Urinary bladder (tissue), 4 donors: ENCODE measurements around the gene RAPGEF6. TPM values are rescaled to one million over a fixed set of nuclear protein-coding genes. Genes with fewer than 3 reads are reported as not detected.

Experiments
- DNase-seq: peaks from one replicate; pipeline ENCODE4 v3.0.0-alpha.2; 2015; ENCODE audit errors: extremely low spot score
- H3K27ac ChIP-seq: one replicate; pipeline ENCODE4 v1.5.1; 2013; ENCODE audit warnings: low read depth, mild to moderate bottlenecking, moderate library complexity
- H3K36me3 ChIP-seq: one replicate; pipeline ENCODE4 v1.6.1; 2013; ENCODE audit warnings: mild to moderate bottlenecking, moderate library complexity; ENCODE audit not compliant: insufficient read depth
- H3K4me1 ChIP-seq: one replicate; pipeline ENCODE4 v1.6.1; 2013; ENCODE audit warnings: mild to moderate bottlenecking, moderate library complexity; ENCODE audit not compliant: insufficient read depth
- H3K4me3 ChIP-seq: one replicate; pipeline ENCODE4 v1.5.1; 2013; ENCODE audit warnings: low read depth, low read length
- WGBS: extraction: QIAGEN DNeasy Blood & Tissue Kit; methylation state at CpG from one replicate; pipeline ENCODE4 v1.1.7; 2013; 5-methylcytosine and 5-hydroxymethylcytosine counted together
- polyA plus RNA-seq: library from polyadenylated mRNA; stranded (reverse); fragments of 200-250 nt; gene quantifications from one replicate; pipeline ENCODE4 v1.2.3, GENCODE V29; 2013
- total RNA-seq: library from RNA; depleted of rRNA; stranded (reverse); fragments of >200 nt; gene quantifications from one replicate; pipeline ENCODE4 v1.2.3, GENCODE V29; 2014
- donor health status: healthy with polysubstance abuse.
- donor health status: healthy.

RAPGEF6 gene
- total and polyA plus RNA-seq, 2 donors: 6.1 to 58.8 TPM

GRCh38 chr5:131396630-131397273, 238.3 kb downstream of the RAPGEF6 start:
- Histone ChIP-seq H3K27ac (no peak overlapping the region), H3K36me3 (no peaks in the 10 kb centered on the region), H3K4me3 (no peak overlapping the region), H3K4me1 (no peaks in the 10 kb centered on the region)
- WGBS: 84% methylated on average over 5 of the region's 5 CpGs
- DNase-seq: no peak

- no peak overlapping the region for H3K4me3 ChIP-seq
- DNase-seq: no peak
- H3K4me1 ChIP-seq: no peaks in the 10 kb centered on the region
- H3K27ac ChIP-seq: no peak overlapping the region
- H3K36me3 ChIP-seq: no peaks in the 10 kb centered on the region
- 95% methylated on average over 3 of the region's 3 CpGs for WGBS
Measured at GRCh38 chr5:131396015-131396414, 239.0 kb downstream of the RAPGEF6 start.

- no peaks in the 10 kb centered on the region for H3K4me1 ChIP-seq
- no peak for DNase-seq
- 72% methylated on average over 4 of the region's 4 CpGs for WGBS
- H3K27ac ChIP-seq: no peak overlapping the region
- no peaks in the 10 kb centered on the region for H3K36me3 ChIP-seq
- H3K4me3 ChIP-seq: no peak overlapping the region
Measured at GRCh38 chr5:131394128-131394527, 240.9 kb downstream of the RAPGEF6 start.

- H3K4me1 ChIP-seq: no peaks in the 10 kb centered on the region
- H3K27ac ChIP-seq: no peak overlapping the region
- DNase-seq: no peak
- no peak overlapping the region for H3K4me3 ChIP-seq
- WGBS: 65% methylated on average over 5 of the region's 5 CpGs
- no peaks in the 10 kb centered on the region for H3K36me3 ChIP-seq
Measured at GRCh38 chr5:131393498-131393968, 241.5 kb downstream of the RAPGEF6 start.

- Histone ChIP-seq H3K36me3 (no peaks in the 10 kb centered on the region), H3K4me1 (no peaks in the 10 kb centered on the region), H3K27ac (no peak overlapping the region), H3K4me3 (no peak overlapping the region)
- DNase-seq: no peak
- WGBS: 87% methylated on average over 5 of the region's 5 CpGs
Measured at GRCh38 chr5:131392466-131393095, 242.4 kb downstream of the RAPGEF6 start.

GRCh38 chr5:131389869-131390265, 245.2 kb downstream of the RAPGEF6 start:
- H3K36me3 ChIP-seq: peaks cover 2% of the 10 kb centered on the region
- 42% methylated on average over 1 of the region's 1 CpG for WGBS
- H3K4me3 ChIP-seq: no peak overlapping the region
- DNase-seq: no peak
- no peak overlapping the region for H3K27ac ChIP-seq
- H3K4me1 ChIP-seq: peaks cover 2% of the 10 kb centered on the region

GRCh38 chr5:131389096-131389868, 245.7 kb downstream of the RAPGEF6 start:
- DNase-seq: no peak
- peaks cover 2% of the 10 kb centered on the region for H3K36me3 ChIP-seq
- H3K4me3 ChIP-seq: no peak overlapping the region
- WGBS: 91% methylated on average over 4 of the region's 4 CpGs
- peaks cover 2% of the 10 kb centered on the region for H3K4me1 ChIP-seq
- no peak overlapping the region for H3K27ac ChIP-seq

GRCh38 chr5:131387255-131387654, 247.8 kb downstream of the RAPGEF6 start:
- H3K27ac ChIP-seq: no peak overlapping the region
- H3K4me1 ChIP-seq: peaks cover 2% of the 10 kb centered on the region
- peaks cover 2% of the 10 kb centered on the region for H3K36me3 ChIP-seq
- H3K4me3 ChIP-seq: no peak overlapping the region
- DNase-seq: no peak
- WGBS: 95% methylated on average over 6 of the region's 6 CpGs

GRCh38 chr5:131386779-131387178, 248.2 kb downstream of the RAPGEF6 start:
- Histone ChIP-seq H3K4me3 (no peak overlapping the region), H3K27ac (no peak overlapping the region), H3K36me3 (peaks cover 2% of the 10 kb centered on the region), H3K4me1 (peaks cover 3% of the 10 kb centered on the region)
- DNase-seq: no peak
- WGBS: 35% methylated on average over 4 of the region's 4 CpGs

- Histone ChIP-seq H3K4me1 (peaks cover 3% of the 10 kb centered on the region), H3K27ac (no peak overlapping the region), H3K4me3 (no peak overlapping the region), H3K36me3 (peaks cover 2% of the 10 kb centered on the region)
- no peak for DNase-seq
- 98% methylated on average over 3 of the region's 3 CpGs for WGBS
Measured at GRCh38 chr5:131386124-131386523, 248.9 kb downstream of the RAPGEF6 start.

- H3K4me1 ChIP-seq: peaks cover 3% of the 10 kb centered on the region
- H3K4me3 ChIP-seq: no peak overlapping the region
- H3K36me3 ChIP-seq: peaks cover 2% of the 10 kb centered on the region
- WGBS: 95% methylated on average over 3 of the region's 3 CpGs
- no peak for DNase-seq
- H3K27ac ChIP-seq: no peak overlapping the region
Measured at GRCh38 chr5:131384616-131385214, 250.3 kb downstream of the RAPGEF6 start.

GRCh38 chr5:131384173-131384572, 250.9 kb downstream of the RAPGEF6 start:
- 74% methylated on average over 6 of the region's 6 CpGs for WGBS
- no peak for DNase-seq
- Histone ChIP-seq H3K4me1 (peaks cover 3% of the 10 kb centered on the region), H3K27ac (no peak overlapping the region), H3K36me3 (peaks cover 2% of the 10 kb centered on the region), H3K4me3 (no peak overlapping the region)
